ENCODE measurements around the gene KIAA1549.

The KIAA1549 gene

GRCh38 chr7:138796038-138796615, 185.1 kb downstream of the KIAA1549 start:
- Histone ChIP-seq H3K4me3 (ENCODE audit: low read depth in 1 of 2, low read length in 2 of 2) (no peak overlapping the region), H3K9ac (ENCODE audit: low read length) (no peak overlapping the region), H3K27me3 (ENCODE audit: control insufficient read depth in 1 of 2, insufficient read depth in 2 of 2, low read length in 2 of 2) (peaks cover 0 to 4% of the 10 kb centered on the region in 2 donors), H3K36me3 (ENCODE audit: insufficient read depth, low read length) (no peaks in the 10 kb centered on the region), H3K9me3 (ENCODE audit: low read length) (no peaks in the 10 kb centered on the region), H3K27ac (ENCODE audit: low read depth, low read length) (no peak overlapping the region), H3K4me1 (ENCODE audit: insufficient read depth, low read length) (no peaks in the 10 kb centered on the region)

GRCh38 chr7:138785587-138786437, 195.4 kb downstream of the KIAA1549 start:
- Histone ChIP-seq H3K9ac (ENCODE audit: low read length) (no peak overlapping the region), H3K4me1 (ENCODE audit: insufficient read depth, low read length) (no peaks in the 10 kb centered on the region), H3K36me3 (ENCODE audit: insufficient read depth, low read length) (no peaks in the 10 kb centered on the region), H3K4me3 (ENCODE audit: low read depth in 1 of 2, low read length in 2 of 2) (no peak overlapping the region), H3K27me3 (ENCODE audit: control insufficient read depth in 1 of 2, insufficient read depth in 2 of 2, low read length in 2 of 2) (no peaks in the 10 kb centered on the region), H3K27ac (ENCODE audit: low read depth, low read length) (no peak overlapping the region), H3K9me3 (ENCODE audit: low read length) (no peaks in the 10 kb centered on the region)

- H3K27ac ChIP-seq (ENCODE audit: low read depth, low read length): no peak overlapping the region
- H3K27me3 ChIP-seq (ENCODE audit: control insufficient read depth in 1 of 2, insufficient read depth in 2 of 2, low read length in 2 of 2): no peaks in the 10 kb centered on the region
- H3K4me3 ChIP-seq (ENCODE audit: low read depth in 1 of 2, low read length in 2 of 2): no peak overlapping the region
- no peaks in the 10 kb centered on the region for H3K36me3 ChIP-seq (ENCODE audit: insufficient read depth, low read length)
- H3K9me3 ChIP-seq (ENCODE audit: low read length): no peaks in the 10 kb centered on the region
- no peak overlapping the region for H3K9ac ChIP-seq (ENCODE audit: low read length)
- H3K4me1 ChIP-seq (ENCODE audit: insufficient read depth, low read length): no peaks in the 10 kb centered on the region
These were observed 196.5 kb downstream of the KIAA1549 start for GRCh38 chr7:138784692-138785091.

Data from muscle layer of colon (tissue), 2 donors.